Transverse colon (tissue), 3 donors: Measurements from ENCODE around the gene CHIT1.

ENCODE experiments used
- POLR2A ChIP-seq: fragments of 450-650 bp; IDR thresholded peaks from one replicate; pipeline ENCODE4 v1.6.1; 2016; ENCODE audit warnings: antibody characterized with exemption, mild to moderate bottlenecking, moderate library complexity
- TF ChIP-seq, protein P1 (sequence below), 5 experiments: fragments of 200-600 bp in 3 of 5; fragments of 450-650 bp in 2 of 5; sonication (generic) in 3 of 5; IDR thresholded peaks; 1 replicate in 2 of 5; 2 replicates in 3 of 5; pipeline ENCODE4 v1.5.1; 2016 to 2017; ENCODE audit warnings: antibody characterized with exemption in 5 of 5, inconsistent platforms in 3 of 5, mild to moderate bottlenecking in 2 of 5, moderate library complexity in 1 of 5

DNA sequence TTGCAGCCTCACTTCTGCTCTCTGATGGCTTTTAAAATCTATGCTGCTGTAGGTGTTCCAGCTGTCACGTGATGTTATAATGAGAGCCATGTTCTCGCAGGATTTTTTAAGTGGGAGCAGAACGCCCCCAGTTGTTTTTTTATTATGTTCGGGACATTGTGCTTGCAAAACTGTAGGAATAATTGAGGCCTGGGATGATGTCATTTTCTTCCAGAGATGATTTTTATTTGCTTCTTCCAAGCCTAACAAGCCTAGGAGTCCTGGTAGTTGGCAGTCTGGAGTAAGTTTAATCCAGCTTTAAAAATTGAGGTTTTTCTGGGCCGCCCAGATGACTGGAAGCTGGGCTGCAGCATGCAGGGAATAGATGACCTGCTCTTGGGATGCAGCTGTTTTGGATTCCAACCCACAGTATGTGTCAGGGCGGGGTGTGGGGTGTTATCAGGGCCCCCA lies 34.6 kb upstream of the CHIT1 start:
- no peak for TF ChIP-seq POLR2A
- TF ChIP-seq, protein P1, sequence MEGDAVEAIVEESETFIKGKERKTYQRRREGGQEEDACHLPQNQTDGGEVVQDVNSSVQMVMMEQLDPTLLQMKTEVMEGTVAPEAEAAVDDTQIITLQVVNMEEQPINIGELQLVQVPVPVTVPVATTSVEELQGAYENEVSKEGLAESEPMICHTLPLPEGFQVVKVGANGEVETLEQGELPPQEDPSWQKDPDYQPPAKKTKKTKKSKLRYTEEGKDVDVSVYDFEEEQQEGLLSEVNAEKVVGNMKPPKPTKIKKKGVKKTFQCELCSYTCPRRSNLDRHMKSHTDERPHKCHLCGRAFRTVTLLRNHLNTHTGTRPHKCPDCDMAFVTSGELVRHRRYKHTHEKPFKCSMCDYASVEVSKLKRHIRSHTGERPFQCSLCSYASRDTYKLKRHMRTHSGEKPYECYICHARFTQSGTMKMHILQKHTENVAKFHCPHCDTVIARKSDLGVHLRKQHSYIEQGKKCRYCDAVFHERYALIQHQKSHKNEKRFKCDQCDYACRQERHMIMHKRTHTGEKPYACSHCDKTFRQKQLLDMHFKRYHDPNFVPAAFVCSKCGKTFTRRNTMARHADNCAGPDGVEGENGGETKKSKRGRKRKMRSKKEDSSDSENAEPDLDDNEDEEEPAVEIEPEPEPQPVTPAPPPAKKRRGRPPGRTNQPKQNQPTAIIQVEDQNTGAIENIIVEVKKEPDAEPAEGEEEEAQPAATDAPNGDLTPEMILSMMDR (IDR thresholded peaks at IDR 0.05), result no peak
